SK-N-SH treated with all-trans-retinoic acid at 6 μM for 48 hours (cell line): ENCODE results near the gene PRM3.

Experiments used
- ESRRG ChIP-seq: fragments of 250-450 bp; sonication (Bioruptor Pico); IDR thresholded peaks from 2 replicates; pipeline ENCODE4 v1.6.1; 2021; ENCODE audit warnings: mild to moderate bottlenecking
- SNAI2 ChIP-seq: fragments of 250-450 bp; sonication (Bioruptor Pico); IDR thresholded peaks from 2 replicates; pipeline ENCODE4 v1.5.0; 2020; ENCODE audit warnings: mild to moderate bottlenecking, moderate library complexity
- TOX ChIP-seq: fragments of 250-450 bp; sonication (Bioruptor Pico); IDR thresholded peaks from 2 replicates; pipeline ENCODE4 v1.8.0; 2021; ENCODE audit warnings: mild to moderate bottlenecking, moderate library complexity, borderline replicate concordance
- ZFP30 ChIP-seq: fragments of 450-650 bp; formaldehyde crosslinking; IDR thresholded peaks from 2 replicates; pipeline ENCODE4 v1.5.0; 2022; ENCODE audit warnings: mild to moderate bottlenecking, moderate library complexity

DNA sequence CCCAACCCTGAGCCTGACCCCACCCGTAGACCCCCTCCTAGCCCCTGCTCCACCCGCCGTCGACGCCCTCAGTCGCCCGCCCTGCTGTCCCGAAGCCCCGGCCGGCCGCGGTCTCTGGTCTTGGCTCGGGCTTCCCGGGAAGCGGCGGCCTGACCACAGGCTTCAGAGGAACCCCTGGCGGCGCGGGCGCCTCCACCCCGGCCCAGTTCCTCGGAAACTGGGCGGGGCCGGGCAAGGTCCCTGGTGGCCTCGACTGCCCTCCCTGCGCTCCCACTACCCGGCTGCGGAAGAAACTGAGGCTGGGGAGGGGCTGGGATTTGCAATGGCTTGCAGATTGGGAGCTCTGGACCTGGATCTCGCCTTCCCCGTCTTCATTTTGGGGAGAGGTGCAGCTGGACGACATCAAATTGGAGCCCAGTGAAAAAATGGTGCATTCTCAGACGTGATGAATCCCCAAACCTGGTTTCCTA lies 16.7 kb downstream of the PRM3 start:
- no peak for TF ChIP-seq SNAI2 (CRISPR knock-in tag)
- no peak for TF ChIP-seq ZFP30 (CRISPR knock-in tag)
- no peak for TF ChIP-seq ESRRG (CRISPR knock-in tag)
- TF ChIP-seq TOX: no peak
